Measurements from ENCODE around the gene GLI3. TPM values are rescaled to one million over a fixed set of nuclear protein-coding genes. Genes with fewer than 3 reads are reported as not detected.

Gene GLI3
- polyA plus RNA-seq, 2 of the 4 experiments (the other 2 are of a cell fraction): 0.09 TPM; not detected in 1

GRCh38 chr7:41915871-41916270, 321.1 kb downstream of the GLI3 start:
- POLR2A ChIA-PET: no interaction called here
- no peak for TF ChIP-seq KDM5A (IDR thresholded peaks at IDR 0.05)
- TF ChIP-seq CHD2 (IDR thresholded peaks at IDR 0.05; ENCODE audit: low read length, partially characterized antibody): no peak
- no peak for TF ChIP-seq ATOH8 (CRISPR knock-in tag; IDR thresholded peaks at IDR 0.05; ENCODE audit: low read depth)
- H3K9me3 ChIP-seq: no peaks in the 10 kb centered on the region
- no peak for FAIRE-seq
- WGBS (ENCODE audit: missing lambda C conversion rate): 14% methylated on average over 1 of the region's 1 CpG
- no peak for ATAC-seq
- H3K27ac ChIP-seq: peak overlapping the region; percentile 48 to 73
- no peak overlapping the region for H3K4me3 ChIP-seq
- no peak for DNase-seq (ENCODE audit: low read depth in 1 of 2, low spot score in 1 of 2)
- peak overlapping the region; percentile 52 for H3K4me2 ChIP-seq
- CTCF ChIA-PET: interaction anchor here (1.0 kb wide), 1 partner anchor 12 kb away, joined by 3 read pairs; no protein-coding TSS in a partner anchor
- H3K4me1 ChIP-seq: peaks cover 17% of the 10 kb centered on the region; the same call in 2 of the 3 replicates

DNA sequence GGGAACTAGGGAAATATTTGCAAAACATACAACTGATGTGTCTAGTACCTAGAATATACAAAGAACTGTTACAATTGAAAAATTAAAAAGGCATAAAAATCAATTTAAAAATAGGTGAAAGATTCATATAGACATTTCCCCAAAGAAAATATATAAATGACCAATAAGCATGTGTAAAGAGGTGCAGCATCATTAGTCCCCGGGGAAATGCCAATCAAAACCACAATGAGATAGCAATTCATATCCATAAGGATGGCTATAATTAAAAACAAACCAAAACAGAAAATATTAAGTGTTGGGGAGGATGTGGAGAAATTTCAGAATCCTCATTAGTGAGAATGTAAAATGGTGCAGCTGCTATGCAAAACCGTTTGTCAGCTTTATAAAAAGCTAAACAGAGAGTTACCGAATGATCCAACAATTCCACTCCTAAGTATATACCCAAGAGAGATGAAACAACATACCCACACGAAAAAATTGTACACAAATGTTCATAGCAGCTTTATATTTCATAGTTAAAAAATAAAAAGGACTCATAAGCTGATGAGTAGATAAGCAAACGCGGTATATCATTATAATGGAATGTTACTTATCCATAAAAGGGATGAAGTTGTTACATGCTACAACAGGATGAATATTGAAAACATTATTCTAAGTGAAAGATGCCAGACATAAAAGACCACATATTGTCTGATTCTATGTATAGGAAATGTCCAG, 324.0 kb downstream of the GLI3 start:
- 17% methylated on average over 6 of the region's 6 CpGs for whole genome bisulfite sequencing (ENCODE audit: missing lambda C conversion rate)
- ATAC-seq (no peak), FAIRE-seq (no peak), DNase-seq (ENCODE audit: low read depth in 1 of 2, low spot score in 1 of 2) (no peak)
- ChIA-PET CTCF (interaction anchor here (1.4 kb wide), 1 partner anchor 28 kb away, joined by 3 read pairs; no protein-coding TSS in a partner anchor), POLR2A (no interaction called here)
- Histone ChIP-seq H3K4me3 (no peak overlapping the region), H3K4me1 (peaks cover 17% of the 10 kb centered on the region; the same call in 2 of the 3 replicates), H3K9me3 (no peaks in the 10 kb centered on the region), H3K4me2 (no peak overlapping the region), H3K27ac (no peak overlapping the region)
- TF ChIP-seq RFX5 (IDR thresholded peaks at IDR 0.05) (no peak), CEBPB (IDR thresholded peaks at IDR 0.05) (no peak), NR3C1 (IDR thresholded peaks at IDR 0.05) (no peak), USF2 (IDR thresholded peaks at IDR 0.05) (no peak), TFCP2L1 (CRISPR knock-in tag; IDR thresholded peaks at IDR 0.05) (no peak), EP300 (IDR thresholded peaks at IDR 0.05) (no peak), HDAC2 (IDR thresholded peaks at IDR 0.05) (no peak), NPAS2 (CRISPR knock-in tag; IDR thresholded peaks at IDR 0.05; ENCODE audit: borderline replicate concordance) (no peak), CTCF (IDR thresholded peaks at IDR 0.05) (no peak), HEYL (CRISPR knock-in tag; IDR thresholded peaks at IDR 0.05) (no peak), FOXS1 (CRISPR knock-in tag; IDR thresholded peaks at IDR 0.05) (no peak), TP53 (CRISPR knock-in tag; IDR thresholded peaks at IDR 0.05) (no peak), RAD21 (conservative IDR thresholded peaks at IDR 0.05 in 1 of 2, IDR thresholded peaks at IDR 0.05 in 1 of 2) (no peak), FOSL2 (IDR thresholded peaks at IDR 0.05) (no peak), FOSL2 (CRISPR knock-in tag; IDR thresholded peaks at IDR 0.05) (no peak)
- TF ChIP-seq, protein P1, sequence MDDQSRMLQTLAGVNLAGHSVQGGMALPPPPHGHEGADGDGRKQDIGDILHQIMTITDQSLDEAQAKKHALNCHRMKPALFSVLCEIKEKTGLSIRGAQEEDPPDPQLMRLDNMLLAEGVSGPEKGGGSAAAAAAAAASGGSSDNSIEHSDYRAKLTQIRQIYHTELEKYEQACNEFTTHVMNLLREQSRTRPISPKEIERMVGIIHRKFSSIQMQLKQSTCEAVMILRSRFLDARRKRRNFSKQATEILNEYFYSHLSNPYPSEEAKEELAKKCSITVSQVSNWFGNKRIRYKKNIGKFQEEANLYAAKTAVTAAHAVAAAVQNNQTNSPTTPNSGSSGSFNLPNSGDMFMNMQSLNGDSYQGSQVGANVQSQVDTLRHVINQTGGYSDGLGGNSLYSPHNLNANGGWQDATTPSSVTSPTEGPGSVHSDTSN (IDR thresholded peaks at IDR 0.05): no peak
- TF ChIP-seq, protein P2, sequence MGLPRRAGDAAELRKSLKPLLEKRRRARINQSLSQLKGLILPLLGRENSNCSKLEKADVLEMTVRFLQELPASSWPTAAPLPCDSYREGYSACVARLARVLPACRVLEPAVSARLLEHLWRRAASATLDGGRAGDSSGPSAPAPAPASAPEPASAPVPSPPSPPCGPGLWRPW (IDR thresholded peaks at IDR 0.05): no peak
